Stimulated activated CD8-positive, alpha-beta memory T cell treated with anti-CD3 and anti-CD28 coated beads, Interleukin-12 subunit alpha, Interleukin-12 subunit beta, amount 100 ng/mL, for 24 hours (primary cell): ENCODE results near the gene LRRC10B.

Experiments
- DNase-seq: peaks from one replicate; pipeline ENCODE4 v3.0.0-alpha.2; 2020; ENCODE audit errors: extremely low read depth

LRRC10B gene

DNA sequence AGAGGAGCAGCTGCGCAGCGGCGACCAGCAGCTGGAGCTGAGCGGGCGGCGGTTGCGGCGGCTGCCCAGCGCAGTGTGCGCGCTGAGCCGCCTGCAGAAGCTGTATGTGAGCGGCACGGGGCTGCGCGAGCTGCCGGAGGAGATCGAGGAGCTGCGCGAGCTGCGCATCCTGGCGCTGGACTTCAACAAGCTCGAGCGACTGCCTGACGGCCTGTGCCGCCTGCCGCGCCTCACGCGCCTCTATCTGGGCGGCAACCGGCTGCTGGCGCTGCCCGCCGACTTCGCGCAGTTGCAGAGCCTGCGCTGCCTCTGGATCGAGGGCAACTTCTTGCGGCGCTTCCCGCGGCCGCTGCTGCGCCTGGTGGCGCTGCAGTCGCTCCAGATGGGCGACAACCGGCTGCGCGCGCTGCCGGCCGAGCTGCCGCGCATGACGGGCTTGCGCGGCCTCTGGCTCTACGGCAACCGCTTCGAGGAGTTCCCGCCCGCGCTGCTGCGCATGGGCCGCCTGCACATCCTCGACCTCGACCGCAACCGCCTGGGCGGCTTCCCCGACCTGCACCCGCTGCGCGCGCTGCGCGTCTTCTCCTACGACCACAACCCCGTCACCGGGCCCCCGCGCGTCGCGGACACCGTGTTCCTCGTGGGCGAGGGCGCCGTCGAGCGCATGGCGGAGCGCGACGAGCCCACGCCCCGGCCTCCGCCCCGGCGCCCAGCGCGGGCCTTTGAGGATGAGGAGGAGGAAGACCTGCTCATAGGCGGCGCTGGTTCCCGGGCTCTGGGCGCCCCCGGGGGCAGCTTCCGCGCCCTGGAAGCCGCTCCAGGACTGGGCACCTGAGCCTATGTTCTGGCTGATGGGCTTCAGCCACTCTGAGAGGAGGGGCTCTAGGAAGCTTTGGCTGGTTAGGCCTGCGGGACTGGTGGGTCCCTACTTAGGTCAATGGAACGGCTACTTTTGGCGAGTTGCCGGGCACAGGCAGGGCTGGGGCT lies 787 bp downstream of the LRRC10B start:
- DNase-seq: peak; percentile 38

DNA sequence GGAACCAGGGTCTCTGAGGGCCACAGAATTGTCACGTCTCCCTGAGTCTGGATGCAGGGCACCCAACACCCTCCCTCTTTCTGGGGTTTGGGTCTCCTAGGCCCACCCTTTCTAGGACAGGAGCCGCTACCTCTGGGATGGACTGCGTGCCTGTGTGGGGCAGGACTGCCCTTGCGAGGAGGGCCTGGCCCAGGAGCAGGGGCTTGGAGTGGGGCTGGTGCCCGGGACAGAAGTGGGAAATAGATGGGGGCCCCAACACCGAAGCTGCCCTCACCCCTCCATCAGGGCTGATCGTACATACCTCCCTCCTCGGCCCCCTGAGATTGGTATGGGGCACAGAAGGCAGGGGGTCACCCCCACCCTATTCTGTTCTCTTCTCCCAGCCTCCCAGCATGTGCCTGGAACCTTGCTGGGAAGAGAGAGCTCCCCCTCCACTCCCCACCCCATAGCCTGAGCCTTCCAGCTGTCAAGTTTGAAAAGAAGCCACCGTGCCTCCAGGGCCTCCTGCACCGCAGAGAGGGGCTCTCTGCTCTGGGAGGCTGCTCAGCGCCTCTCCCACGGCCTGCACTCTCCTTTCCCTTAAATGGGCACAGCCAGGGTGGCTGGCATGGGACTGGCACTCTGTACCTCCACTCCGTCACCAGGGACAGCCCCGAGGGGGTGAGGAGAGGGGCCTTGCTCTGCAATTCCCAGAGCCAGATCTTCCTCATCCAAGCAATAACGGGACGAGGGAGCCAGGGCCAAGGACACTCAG lies 1.8 kb downstream of the LRRC10B start:
- DNase-seq: no peak

DNA sequence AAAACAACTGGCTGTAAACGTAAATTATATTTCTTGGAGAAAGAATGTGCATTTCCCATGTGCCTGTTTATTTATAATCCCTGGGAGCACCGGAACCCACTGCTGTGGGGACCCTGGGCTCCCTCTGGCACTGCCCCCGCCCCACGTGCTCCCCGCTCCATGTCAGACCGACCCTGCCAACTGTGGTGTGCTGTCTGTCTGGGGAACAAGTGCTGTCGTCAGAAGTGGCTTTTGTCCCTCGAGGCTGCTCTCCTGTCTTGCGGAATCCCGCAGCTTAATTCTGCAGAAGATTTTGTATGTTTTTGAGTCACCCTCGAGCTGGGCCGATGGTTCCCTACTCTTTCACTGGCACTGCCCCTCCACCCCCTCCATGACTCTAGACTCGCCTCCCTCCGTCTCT lies 2.4 kb downstream of the LRRC10B start:
- no peak for DNase-seq

DNA sequence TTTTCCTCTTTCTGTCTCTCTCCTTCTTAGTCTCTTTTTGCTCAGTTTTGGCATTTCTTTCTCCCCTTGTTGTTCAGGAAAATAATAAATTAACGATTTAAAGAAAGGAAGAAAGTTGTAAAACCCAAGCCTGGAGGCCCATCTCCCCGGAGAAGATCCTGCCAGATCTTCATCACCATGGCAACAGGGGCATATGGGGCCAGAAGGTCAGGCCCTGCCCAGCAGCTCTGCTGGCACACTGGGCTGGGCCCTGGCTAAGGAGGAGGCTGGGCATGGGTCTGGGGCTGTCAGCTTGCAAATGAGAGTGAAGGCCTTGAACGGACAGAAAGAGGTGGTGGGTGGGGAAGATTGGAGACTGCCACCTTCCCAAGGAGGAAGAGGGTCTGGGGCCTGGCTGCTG lies 2.8 kb downstream of the LRRC10B start:
- no peak for DNase-seq

DNA sequence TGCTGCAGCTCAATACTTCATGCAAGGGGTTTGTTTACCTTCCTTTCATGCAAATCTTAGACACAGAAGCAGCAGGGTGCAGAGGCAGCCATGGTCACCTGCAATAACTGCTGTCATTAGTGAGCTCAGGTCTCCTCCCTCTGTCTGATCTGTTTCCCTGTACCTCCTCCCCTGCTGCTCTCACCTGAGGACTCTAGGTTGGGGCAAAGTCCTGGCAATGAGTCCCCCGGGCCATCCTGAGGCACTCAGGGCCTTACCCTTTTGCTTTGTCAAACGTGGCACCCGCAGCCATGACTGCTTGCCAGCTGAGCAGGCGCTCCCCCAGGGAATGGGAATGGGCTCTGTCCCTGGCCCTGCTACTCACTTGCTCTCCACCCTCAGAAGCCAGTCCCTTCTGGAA lies 3.9 kb downstream of the LRRC10B start:
- DNase-seq: no peak

DNA sequence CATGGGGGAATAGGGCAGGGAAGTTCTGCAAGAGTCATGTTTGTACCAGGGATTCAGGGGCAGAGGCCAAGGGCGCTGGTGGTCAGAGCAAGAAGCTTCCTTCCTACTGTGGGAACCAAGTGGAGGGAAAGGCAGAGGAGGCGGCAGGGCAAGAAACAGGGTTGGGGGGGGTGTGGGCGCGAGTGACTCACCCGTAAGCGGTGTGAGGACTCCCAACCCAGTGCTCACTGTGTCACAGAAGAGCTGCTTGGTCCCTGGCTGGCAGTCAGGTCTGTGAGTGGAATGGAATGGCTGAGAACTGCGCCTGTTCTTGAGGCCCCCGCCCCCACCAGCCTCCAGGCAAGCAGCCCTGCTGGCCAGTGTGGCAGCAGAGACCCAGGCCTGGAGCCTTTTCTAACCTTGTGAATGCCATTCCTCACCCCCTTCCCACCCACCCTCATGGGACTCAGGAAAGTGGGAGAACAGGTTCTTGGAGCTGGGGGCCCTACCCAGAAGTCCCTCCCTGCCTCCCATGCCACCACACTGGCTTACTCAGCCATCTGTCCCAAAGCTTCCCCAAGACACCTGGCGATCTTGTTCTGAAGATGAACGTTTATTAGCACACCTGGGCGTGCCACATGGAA lies 4.7 kb downstream of the LRRC10B start:
- no peak for DNase-seq

DNA sequence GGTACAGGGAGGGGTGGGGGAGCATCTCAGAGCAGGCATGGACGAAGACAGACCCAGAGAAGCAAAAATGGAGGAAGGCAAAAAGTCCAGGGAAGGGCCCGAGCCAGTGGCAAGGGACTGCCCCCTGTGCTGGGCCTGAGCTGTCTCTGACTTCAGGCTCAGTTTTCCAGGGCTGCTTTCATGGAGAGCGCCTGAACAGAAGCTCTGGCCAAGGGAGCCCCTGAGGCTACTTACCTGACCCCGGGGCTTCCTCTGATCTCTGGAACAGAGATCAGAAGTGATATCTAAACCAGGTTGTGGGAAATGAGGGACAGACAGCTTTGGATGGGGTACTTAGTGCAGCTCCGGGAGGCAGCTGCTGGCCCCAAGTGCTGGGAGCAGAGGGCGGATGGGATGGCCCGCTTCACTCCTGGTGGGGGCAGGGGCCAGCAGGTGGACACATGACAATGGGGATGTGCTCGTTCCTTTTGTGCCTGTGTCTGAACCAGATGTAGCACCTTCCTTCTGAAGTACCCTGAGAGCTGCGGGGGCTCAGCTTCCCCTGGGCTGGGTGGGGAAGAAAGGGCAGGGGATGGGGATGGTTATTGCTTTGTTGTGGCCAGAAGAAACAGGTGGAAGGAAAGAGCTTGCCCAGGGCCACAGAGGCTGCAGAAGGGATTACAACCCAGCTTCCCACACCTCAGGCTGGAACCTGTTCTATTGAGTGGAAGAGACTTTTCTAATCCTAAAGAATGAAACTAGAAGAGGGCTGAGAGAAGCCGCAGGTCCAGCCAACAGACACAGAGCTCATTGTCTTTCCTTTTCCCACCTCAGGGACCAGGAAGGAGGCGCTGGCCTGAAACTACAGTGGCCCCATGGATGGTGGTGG lies 5.7 kb downstream of the LRRC10B start:
- no peak for DNase-seq

DNA sequence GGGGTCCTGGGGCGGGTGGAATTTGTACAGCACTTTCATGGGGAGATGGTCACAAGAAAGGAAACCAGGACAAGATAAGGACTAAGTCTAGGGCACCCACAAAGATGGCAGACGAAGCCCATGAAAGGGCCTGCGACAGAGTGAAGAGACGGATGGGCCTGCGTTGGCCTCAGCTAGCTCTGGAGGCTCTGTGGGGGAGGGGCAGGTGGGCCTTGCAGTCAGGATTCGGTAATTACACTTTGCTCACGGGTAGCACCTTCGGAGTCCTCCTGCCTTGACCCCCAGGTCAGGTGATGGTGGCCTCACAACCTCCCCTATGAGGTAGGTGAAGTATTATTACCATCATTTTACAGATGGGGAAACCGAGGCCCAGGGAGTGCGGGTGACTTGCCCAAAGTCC lies 7.1 kb downstream of the LRRC10B start:
- DNase-seq: no peak

DNA sequence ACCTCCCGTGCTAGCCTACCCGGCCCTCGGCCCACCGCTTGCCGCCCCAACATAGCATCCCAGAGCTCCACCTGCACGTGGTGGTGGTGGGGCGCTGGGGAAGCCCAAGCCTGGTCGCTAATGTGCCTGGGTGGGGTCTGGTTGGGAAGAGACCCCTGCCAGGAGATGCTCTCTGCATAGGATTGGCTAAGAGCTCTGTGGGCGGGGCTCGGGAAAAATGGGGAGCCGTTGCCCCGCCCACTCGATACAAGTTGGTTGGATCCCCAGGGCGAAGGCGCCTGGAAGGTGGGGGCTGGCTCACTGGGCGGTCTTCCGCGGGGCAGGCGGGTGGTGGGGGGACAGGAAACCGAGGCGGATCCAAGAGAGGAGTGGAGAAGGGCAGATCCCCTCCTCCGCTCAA lies 7.6 kb downstream of the LRRC10B start:
- DNase-seq: no peak

DNA sequence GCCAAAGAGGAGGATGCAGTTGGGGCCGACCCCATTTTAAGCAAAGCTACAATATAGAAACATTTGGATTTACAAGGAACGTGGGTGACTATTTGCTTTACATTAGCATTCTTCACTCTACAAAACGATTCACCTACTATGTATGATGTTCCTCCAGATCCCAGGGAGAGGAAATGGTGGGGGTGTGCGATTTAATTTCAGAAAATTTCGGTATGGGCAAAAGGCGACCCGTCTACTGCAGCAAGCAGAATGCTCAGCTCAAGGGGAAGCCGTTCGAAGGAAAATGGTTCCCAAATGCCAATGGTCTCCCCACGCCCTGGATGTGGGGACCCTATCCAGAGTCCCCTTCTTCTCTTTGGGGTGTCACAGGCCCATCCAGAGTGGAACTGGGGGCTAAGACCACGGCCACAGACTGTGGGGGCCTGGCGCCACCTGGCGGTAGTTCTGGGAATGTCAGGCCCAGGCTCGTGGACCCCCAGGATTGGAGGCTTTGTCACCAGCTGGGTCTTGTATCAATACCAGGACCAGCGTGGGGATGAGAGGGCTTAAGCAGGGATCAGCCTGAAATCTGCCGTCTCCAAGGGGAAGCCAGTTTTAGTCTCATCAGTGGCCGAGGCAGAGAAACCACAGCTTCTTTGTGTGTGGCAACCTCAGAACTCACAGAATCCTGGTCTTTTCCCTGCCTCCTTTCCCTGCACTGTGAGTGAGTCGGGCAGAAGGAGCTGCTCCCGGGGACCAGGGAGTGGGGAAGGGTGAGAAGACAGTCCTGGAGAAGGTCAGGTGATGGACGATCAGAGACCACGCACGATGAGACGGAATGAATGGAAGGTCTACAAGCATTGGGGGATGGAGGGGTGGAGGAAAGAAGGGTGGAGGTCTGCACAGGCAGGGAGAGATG lies 8.4 kb downstream of the LRRC10B start:
- no peak for DNase-seq

DNA sequence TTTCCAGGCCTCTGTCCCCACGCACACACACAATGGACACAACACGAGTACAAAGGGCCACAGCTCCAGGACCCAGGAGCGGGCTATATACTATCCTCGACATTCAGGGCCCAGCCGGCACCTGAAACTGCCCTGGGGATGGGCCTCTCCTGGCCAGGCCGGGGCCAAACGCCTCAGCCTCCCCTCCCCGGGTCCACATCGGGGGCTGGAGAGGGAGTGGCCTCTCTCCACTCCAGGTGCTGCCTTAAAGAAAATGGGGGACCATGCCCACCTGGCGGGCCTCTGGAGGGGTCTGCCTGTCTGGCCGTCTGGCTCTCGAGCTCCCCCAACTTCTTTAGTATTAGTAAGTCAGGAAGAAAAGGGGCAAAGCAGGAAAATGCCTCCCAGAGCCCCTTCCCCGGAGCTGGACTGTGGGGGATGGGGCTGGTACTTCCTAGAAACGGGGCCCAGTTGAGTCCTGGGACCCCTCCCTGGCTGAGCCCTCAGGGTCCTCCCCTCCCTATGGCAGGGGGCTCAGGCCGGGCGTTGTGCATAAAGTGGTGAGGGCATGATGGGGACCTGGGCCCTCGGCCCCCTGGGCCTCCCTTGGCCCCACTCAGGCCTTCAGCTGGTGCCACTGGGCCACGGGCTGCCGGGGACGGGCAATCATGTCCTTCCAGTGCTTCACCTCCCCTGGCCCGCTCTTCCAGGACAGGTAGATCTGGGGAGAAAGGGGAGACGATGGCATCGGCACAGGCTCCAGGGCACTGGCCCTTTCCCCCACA lies 9.7 kb downstream of the LRRC10B start:
- DNase-seq: no peak

DNA sequence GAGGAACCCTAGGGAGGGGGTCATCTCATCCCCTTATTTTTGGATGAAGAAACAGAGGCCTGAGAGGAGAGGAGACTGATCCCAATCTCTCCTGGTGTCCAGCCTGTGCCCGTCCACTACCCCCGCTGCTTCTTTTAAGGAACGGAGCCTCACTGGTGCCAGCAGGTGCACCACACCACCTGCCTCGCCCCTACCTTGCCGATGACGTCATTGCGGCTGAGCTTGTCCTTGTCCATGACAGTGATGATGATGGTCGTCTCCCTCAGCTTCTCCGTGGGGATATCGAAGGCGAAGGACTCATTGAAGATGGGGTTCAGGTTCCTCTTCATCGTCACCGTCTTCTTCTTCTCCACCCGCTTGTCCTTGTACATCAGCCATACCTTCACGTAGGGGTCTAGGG lies 14.3 kb downstream of the LRRC10B start:
- no peak for DNase-seq

DNA sequence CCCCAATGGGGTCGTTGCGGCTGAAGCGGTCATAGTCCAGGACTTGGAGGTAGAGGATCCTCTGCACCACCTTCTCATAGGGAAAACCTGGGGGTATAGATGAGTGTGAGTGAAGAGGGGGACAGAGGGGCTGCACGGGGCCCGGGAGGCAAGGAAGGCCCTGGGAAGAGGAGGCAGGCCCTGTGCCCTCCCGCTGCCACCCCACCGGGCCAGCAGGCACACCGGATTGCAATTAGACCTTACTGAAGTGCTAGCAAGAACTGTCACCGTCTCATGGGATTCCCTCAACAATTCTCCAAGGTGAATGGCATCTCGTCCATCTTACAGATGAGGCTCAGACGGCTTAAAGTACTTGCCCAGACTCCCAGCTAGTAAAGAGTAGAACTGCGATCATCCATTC lies 15.9 kb downstream of the LRRC10B start:
- DNase-seq: no peak

DNA sequence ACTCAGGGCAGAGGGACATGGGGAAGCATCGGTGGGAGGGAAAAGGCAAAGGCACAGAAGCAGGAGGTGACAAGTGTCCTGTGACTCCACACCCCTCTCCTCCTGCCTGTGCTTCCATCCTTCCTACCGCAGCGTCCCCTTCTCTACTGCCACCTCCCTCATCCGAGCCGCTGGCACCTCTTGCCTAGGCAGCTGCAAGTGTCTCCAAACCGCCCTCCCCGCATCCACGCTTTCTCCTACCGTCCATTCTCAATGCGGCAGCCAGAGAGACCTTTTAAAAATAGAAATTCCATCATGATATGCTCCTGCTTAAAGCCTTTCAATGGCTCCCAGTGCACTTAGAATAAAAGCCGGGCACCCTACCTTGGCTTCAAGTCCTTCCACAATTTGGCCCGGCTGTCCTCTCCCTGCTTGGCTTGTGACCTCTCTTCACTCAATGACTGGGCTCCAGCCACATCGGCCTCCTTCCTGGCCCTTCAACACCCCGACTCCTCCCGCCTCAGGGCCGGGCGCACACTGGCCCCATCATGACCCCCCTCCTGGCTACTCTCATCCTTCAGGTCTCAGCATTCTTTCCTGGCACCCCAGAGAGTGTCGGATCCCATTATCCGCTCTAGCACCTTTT lies 16.5 kb downstream of the LRRC10B start:
- no peak for DNase-seq

DNA sequence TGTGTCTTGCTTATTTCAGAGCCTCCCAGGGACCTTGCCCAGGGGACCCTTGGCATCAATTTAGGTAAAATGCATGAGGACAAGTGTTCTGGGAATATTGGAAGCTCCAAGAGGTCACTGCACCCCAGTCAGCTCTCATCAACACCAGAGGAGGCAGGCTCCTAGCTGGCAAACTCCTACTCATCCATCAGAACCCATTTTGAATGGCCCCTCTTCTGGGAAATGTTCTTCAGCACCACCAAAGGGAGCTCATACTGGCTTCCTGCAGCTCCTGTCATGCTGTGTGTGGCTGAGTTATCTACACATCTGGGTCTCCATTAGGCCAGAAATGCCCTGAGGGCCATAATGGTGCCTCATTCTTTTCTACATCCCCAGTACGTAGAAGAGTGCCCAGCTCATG lies 17.7 kb downstream of the LRRC10B start:
- DNase-seq: no peak

DNA sequence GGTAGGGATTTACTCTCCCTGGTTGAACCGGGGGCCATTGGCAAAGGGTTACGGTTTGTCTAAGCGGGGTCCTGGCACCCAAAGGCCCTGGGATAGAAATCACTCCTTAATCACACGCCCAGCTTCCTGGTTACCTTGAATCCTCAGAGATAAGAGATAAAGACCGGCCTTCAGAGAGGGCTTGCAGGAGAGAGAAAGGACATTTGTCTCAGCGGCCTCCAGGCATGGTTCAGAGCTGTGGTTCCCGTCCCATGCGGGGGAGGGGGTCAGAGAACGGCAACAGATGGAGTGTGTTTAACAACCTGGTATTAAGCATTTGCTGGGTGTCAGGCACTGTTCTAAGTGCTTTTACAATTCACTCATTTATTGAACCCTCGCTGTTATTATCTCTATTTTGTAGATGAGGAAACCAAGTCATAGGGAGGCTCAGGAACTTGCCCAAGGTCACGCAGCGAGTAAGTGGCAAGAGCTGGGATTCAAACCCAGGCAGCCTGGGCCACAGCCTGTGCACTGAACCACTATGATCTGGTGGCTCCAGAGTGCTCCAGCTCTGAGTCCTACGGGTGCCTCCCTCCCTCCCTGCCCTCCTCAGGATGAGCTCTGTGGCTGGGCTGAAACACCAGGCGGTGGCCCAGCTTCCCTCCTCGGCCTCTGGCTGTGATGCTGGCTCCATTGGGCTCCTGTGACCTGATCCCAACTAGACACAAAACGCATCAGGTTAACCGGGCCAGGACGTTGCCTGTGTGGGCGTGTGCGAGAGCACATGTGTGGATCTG lies 18.6 kb downstream of the LRRC10B start:
- DNase-seq: no peak

DNA sequence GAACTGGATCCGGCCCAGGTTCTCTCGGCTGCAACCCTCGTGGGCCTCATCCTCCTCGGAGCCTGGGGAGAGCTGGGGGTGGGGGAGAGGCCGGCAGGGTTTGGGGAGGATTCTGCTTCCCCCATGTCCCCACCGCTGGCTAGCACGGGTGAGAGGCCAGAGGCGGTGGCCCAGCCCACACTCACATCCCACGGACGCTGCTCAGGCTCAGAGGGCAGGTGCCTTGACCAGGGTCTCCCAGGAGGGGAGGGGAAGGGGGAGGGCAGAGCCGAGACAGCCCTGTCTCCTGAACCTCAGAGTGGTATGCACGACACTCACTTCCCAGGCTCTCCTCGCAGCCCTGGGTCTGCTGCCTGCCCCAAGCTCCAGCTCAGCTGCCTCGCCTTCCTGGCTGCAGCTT lies 19.6 kb downstream of the LRRC10B start:
- no peak for DNase-seq

DNA sequence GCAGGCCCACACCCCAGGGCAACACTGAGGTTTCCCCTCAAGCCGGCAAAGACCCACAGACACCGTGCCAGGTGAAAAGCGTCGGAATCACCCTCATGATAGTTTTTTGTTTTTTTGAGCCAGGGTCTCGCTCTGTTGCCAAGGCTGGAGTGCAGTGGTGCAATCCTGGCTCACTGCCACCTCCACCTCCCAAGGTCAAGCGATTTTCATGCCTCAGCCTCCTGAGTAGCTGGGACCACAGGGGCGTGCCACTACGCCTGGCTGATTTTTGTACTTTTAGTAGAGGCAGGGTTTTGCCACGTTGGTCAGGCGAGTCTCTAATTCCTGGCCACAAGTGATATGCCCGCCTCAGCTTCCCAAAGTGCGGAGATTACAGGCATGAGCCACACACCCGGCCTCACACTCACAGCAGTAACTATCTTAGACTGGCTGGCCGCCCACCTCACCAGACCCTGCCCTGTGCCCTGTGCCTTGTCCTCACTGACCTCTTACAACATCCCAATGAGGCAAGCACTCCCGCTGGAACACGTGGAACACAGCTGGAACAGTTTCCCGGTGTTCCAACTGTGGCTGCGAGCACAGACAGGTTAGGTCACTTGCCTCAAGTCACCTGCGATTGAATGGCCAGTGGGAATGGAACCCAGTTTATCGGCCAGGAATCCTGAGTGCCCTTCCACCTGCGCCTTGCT lies 21.1 kb downstream of the LRRC10B start:
- no peak for DNase-seq
